ENCODE data around the gene NUDT8.
"Not testable (repeated sequence)": the region's sequence is repeated elsewhere in the genome, so short reads cannot be mapped to it uniquely, and the experiment has no call there.

The NUDT8 gene

GRCh38 chr11:67592880-67593564 lies 36.7 kb downstream of the NUDT8 start:
- H3K4me3 ChIP-seq (ENCODE audit: low read length), result no peak overlapping the region
- no peak overlapping the region for H3K27ac ChIP-seq (ENCODE audit: low read depth, low read length)
- no peaks in the 10 kb centered on the region for H3K36me3 ChIP-seq (ENCODE audit: control insufficient read depth, insufficient read depth, low read length)

DNA sequence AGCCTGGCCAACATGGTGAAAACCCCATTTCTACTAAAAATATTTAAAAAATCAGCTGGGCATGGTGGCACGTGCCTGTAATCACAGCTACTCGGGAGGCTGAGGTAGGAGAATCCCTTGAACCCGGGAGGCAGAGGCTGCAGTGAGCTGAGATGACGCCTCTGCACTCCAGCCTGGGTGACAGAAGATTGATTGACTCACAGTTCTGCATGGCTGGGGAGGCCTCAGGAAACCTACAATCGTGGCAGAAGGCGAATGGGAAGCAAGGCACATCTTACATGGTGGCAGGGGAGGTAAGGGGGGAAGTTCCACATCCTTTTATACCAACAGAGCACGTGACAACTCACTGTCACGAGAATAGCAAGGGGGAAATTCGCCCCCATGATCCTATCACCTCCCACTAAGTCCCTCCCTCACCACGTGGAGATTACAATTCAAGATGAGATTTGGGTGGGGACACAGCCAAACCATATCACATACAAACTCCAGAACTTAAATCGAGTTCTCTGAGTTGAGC lies 40.8 kb downstream of the NUDT8 start:
- H3K4me3 ChIP-seq (ENCODE audit: low read length); H3K36me3 ChIP-seq (ENCODE audit: control insufficient read depth, insufficient read depth, low read length); H3K9ac ChIP-seq (ENCODE audit: low read length); H3K27me3 ChIP-seq (ENCODE audit: control insufficient read depth, insufficient read depth, low read length); H3K4me1 ChIP-seq (ENCODE audit: control insufficient read depth, insufficient read depth, low read length); H3K27ac ChIP-seq (ENCODE audit: low read depth, low read length): not testable (repeated sequence)

More at GRCh38 chr11:67592880-67593564, 36.7 kb downstream of the NUDT8 start:
- no peak overlapping the region for H3K9ac ChIP-seq (ENCODE audit: low read length)
- H3K4me1 ChIP-seq (ENCODE audit: control insufficient read depth, insufficient read depth, low read length), result no peaks in the 10 kb centered on the region
- no peaks in the 10 kb centered on the region for H3K27me3 ChIP-seq (ENCODE audit: control insufficient read depth, insufficient read depth, low read length)

GRCh38 chr11:67588136-67588503 lies 41.6 kb downstream of the NUDT8 start:
- Histone ChIP-seq H3K4me3 (ENCODE audit: low read length) (no peak overlapping the region), H3K36me3 (ENCODE audit: control insufficient read depth, insufficient read depth, low read length) (peaks cover 3% of the 10 kb centered on the region), H3K4me1 (ENCODE audit: control insufficient read depth, insufficient read depth, low read length) (no peaks in the 10 kb centered on the region), H3K27me3 (ENCODE audit: control insufficient read depth, insufficient read depth, low read length) (no peaks in the 10 kb centered on the region), H3K9ac (ENCODE audit: low read length) (no peak overlapping the region), H3K27ac (ENCODE audit: low read depth, low read length) (no peak overlapping the region)

DNA sequence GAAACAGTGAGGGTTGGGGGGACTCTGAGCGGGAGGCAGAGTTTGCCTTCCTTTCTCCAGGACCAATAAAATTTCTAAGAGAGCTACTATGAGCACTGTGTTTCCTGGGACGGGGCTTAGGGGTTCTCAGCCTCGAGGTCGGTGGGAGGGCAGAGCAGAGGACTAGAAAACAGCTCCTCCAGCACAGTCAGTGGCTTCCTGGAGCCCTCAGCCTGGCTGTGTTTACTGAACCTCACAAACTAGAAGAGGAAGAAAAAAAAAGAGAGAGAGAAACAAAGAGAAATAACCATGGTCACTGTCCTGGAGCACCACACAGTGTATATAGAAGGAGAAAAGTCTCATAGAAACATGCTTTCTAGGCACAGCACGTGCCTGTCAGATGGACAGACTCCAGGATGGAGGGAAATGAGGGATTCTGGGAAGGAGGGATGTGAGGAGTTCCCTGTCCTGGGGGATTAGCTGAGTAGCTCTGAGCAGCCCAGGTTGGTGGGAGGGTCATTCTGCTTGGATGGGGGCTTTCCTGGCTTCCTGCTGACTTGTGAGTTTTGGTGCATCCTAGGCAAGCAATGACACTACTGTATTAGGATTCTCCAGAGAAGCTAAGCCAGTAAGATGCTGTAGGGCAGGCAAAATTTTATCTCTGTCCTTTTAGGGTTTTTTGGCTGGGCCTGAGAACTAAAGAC lies 43.0 kb downstream of the NUDT8 start:
- peaks cover 3% of the 10 kb centered on the region for H3K36me3 ChIP-seq (ENCODE audit: control insufficient read depth, insufficient read depth, low read length)
- H3K27ac ChIP-seq (ENCODE audit: low read depth, low read length), result no peak overlapping the region
- H3K4me1 ChIP-seq (ENCODE audit: control insufficient read depth, insufficient read depth, low read length), result no peaks in the 10 kb centered on the region
- H3K9ac ChIP-seq (ENCODE audit: low read length), result no peak overlapping the region
- no peak overlapping the region for H3K4me3 ChIP-seq (ENCODE audit: low read length)
- no peaks in the 10 kb centered on the region for H3K27me3 ChIP-seq (ENCODE audit: control insufficient read depth, insufficient read depth, low read length)

GRCh38 chr11:67585911-67586310 lies 43.8 kb downstream of the NUDT8 start:
- no peak overlapping the region for H3K4me3 ChIP-seq (ENCODE audit: low read length)
- no peaks in the 10 kb centered on the region for H3K27me3 ChIP-seq (ENCODE audit: control insufficient read depth, insufficient read depth, low read length)
- H3K9ac ChIP-seq (ENCODE audit: low read length), result no peak overlapping the region
- H3K27ac ChIP-seq (ENCODE audit: low read depth, low read length), result no peak overlapping the region
- no peaks in the 10 kb centered on the region for H3K4me1 ChIP-seq (ENCODE audit: control insufficient read depth, insufficient read depth, low read length)
- peaks cover 3% of the 10 kb centered on the region for H3K36me3 ChIP-seq (ENCODE audit: control insufficient read depth, insufficient read depth, low read length)

DNA sequence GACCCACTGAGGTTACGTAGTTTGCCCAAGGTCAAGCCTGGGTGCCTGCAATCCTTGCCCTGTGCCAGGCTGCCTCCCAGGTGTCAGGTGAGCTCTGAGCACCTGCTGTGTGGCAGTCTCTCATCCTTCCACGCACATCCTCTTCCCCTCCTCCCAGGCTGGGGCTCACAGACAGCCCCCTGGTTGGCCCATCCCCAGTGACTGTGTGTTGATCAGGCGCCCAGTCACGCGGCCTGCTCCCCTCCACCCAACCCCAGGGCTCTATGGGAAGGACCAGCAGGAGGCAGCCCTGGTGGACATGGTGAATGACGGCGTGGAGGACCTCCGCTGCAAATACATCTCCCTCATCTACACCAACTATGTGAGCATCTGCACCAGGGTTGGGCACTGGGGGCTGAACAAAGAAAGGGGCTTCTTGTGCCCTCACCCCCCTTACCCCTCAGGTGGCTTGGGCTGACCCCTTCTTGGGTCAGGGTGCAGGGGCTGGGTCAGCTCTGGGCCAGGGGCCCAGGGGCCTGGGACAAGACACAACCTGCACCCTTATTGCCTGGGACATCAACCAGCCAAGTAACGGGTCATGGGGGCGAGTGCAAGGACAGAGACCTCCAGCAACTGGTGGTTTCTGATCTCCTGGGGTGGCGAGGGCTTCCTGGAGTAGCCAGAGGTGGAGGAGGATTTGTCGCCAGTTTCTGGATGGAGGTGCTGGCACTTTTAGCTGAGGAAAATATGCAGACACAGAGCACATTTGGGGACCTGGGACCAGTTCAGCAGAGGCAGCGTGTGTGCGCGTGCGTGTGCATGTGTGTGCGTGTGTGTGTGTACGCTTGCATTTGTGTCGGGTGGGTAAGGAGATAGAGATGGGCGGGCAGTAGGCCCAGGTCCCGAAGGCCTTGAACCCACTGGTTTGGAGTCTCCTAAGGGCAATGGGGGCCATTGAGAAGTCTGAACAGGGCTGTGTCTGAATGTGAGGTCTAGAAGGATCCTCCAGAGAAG lies 44.6 kb downstream of the NUDT8 start:
- Histone ChIP-seq H3K4me1 (ENCODE audit: control insufficient read depth, insufficient read depth, low read length) (no peaks in the 10 kb centered on the region), H3K27ac (ENCODE audit: low read depth, low read length) (peak overlapping the region; percentile 97), H3K36me3 (ENCODE audit: control insufficient read depth, insufficient read depth, low read length) (peaks cover 3% of the 10 kb centered on the region)

DNA sequence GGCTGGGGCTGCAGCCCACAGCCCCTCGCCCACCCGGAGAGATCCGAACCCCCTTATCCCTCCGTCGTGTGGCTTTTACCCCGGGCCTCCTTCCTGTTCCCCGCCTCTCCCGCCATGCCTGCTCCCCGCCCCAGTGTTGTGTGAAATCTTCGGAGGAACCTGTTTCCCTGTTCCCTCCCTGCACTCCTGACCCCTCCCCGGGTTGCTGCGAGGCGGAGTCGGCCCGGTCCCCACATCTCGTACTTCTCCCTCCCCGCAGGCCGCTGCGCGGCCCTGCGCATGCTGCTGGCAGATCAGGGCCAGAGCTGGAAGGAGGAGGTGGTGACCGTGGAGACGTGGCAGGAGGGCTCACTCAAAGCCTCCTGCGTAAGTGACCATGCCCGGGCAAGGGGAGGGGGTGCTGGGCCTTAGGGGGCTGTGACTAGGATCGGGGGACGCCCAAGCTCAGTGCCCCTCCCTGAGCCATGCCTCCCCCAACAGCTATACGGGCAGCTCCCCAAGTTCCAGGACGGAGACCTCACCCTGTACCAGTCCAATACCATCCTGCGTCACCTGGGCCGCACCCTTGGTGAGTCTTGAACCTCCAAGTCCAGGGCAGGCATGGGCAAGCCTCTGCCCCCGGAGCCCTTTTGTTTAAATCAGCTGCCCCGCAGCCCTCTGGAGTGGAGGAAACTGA lies 45.4 kb downstream of the NUDT8 start:
- Histone ChIP-seq H3K9ac (ENCODE audit: low read length) (peak overlapping the region; percentile 90), H3K27me3 (ENCODE audit: control insufficient read depth, insufficient read depth, low read length) (peaks cover 3% of the 10 kb centered on the region), H3K27ac (ENCODE audit: low read depth, low read length) (peak overlapping the region; percentile 97), H3K4me3 (ENCODE audit: low read length) (peak overlapping the region; percentile 71), H3K36me3 (ENCODE audit: control insufficient read depth, insufficient read depth, low read length) (peaks cover 3% of the 10 kb centered on the region), H3K4me1 (ENCODE audit: control insufficient read depth, insufficient read depth, low read length) (no peaks in the 10 kb centered on the region)

More for the DNA sequence above, 44.6 kb downstream of the NUDT8 start:
- no peaks in the 10 kb centered on the region for H3K27me3 ChIP-seq (ENCODE audit: control insufficient read depth, insufficient read depth, low read length)
- peak overlapping the region; percentile 71 for H3K4me3 ChIP-seq (ENCODE audit: low read length)
- H3K9ac ChIP-seq (ENCODE audit: low read length), result no peak overlapping the region

- H3K27me3 ChIP-seq (ENCODE audit: control insufficient read depth, insufficient read depth, low read length), result peaks cover 3% of the 10 kb centered on the region
- peaks cover 3% of the 10 kb centered on the region for H3K36me3 ChIP-seq (ENCODE audit: control insufficient read depth, insufficient read depth, low read length)
- H3K4me3 ChIP-seq (ENCODE audit: low read length), result peak within 1 kb of the TSS; percentile 71
- peak within 1 kb of the TSS; percentile 90 for H3K9ac ChIP-seq (ENCODE audit: low read length)
- peak within 1 kb of the TSS; percentile 97 for H3K27ac ChIP-seq (ENCODE audit: low read depth, low read length)
- no peaks in the 10 kb centered on the region for H3K4me1 ChIP-seq (ENCODE audit: control insufficient read depth, insufficient read depth, low read length)
Measured at GRCh38 chr11:67583247-67584204, 46.2 kb downstream of the NUDT8 start, which contains the start of gene GSTP1. GSTP1 (plus strand) TSS chr11:67583812; CDS start chr11:67583844, 32 bp downstream.

DNA sequence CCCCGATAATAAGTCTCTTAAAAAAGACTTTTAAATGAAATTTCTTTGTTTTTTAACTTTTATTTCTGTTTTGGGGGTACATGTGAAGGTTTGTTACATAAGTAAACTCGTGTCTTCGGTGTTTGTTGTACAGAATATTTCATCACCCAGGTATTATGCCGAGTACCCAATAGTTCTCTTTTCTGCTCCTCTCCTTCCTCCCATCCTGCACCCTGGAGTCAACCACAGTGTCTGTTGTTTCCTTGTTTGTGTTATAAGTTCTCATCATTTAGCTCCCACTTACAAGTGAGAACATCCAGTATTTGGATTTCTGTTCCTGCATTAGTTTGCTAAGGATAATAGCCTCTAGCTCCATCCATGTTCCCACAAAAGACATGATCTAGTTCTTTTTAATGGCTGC lies 47.7 kb downstream of the NUDT8 start:
- peaks cover 5% of the 10 kb centered on the region for H3K27me3 ChIP-seq (ENCODE audit: control insufficient read depth, insufficient read depth, low read length)
- H3K9ac ChIP-seq (ENCODE audit: low read length), result no peak overlapping the region
- no peaks in the 10 kb centered on the region for H3K4me1 ChIP-seq (ENCODE audit: control insufficient read depth, insufficient read depth, low read length)
- H3K4me3 ChIP-seq (ENCODE audit: low read length), result no peak overlapping the region
- H3K36me3 ChIP-seq (ENCODE audit: control insufficient read depth, insufficient read depth, low read length), result peaks cover 3% of the 10 kb centered on the region
- no peak overlapping the region for H3K27ac ChIP-seq (ENCODE audit: low read depth, low read length)

DNA sequence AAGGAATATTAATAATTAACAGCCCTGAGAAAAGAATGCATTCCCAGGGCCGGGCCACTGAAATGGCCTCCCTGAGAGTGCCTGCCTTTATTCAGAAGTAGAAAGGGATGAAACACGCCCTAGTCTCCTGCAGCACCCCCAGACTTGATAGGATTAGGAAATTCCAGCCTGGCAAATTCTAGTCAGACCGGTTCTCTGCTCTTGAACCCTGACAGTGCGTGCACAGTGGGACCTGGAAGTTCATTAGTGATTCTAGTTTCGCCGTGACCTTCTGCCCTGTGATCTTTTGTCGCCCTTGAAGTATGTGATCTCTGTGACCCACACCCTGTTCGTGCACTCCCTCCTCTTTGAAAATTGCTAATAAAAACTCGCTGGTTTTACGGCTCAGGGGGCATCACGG lies 48.3 kb downstream of the NUDT8 start:
- Histone ChIP-seq H3K27me3 (ENCODE audit: control insufficient read depth, insufficient read depth, low read length) (peaks cover 5% of the 10 kb centered on the region), H3K4me1 (ENCODE audit: control insufficient read depth, insufficient read depth, low read length) (no peaks in the 10 kb centered on the region), H3K9ac (ENCODE audit: low read length) (no peak overlapping the region), H3K27ac (ENCODE audit: low read depth, low read length) (no peak overlapping the region), H3K4me3 (ENCODE audit: low read length) (no peak overlapping the region), H3K36me3 (ENCODE audit: control insufficient read depth, insufficient read depth, low read length) (peaks cover 3% of the 10 kb centered on the region)

GRCh38 chr11:67577951-67578350 lies 51.8 kb downstream of the NUDT8 start:
- H3K4me3 ChIP-seq (ENCODE audit: low read length), result no peak overlapping the region
- H3K27ac ChIP-seq (ENCODE audit: low read depth, low read length), result no peak overlapping the region
- H3K4me1 ChIP-seq (ENCODE audit: control insufficient read depth, insufficient read depth, low read length), result no peaks in the 10 kb centered on the region
- H3K9ac ChIP-seq (ENCODE audit: low read length), result no peak overlapping the region
- peaks cover 5% of the 10 kb centered on the region for H3K27me3 ChIP-seq (ENCODE audit: control insufficient read depth, insufficient read depth, low read length)
- no peaks in the 10 kb centered on the region for H3K36me3 ChIP-seq (ENCODE audit: control insufficient read depth, insufficient read depth, low read length)

All from rectal smooth muscle tissue (tissue), 1 donor.